DOHH2 (cell line): Measurements from ENCODE around the gene PCSK5.

Source experiments
- H3F3A ChIP-seq: fragments of 200-600 bp; sonication (generic), shearing (Covaris generic); 2 replicates; pipeline ENCODE4 v1.6.0; 2016; ENCODE audit warnings: antibody characterized with exemption, mild to moderate bottlenecking; ENCODE audit not compliant: control insufficient read depth, insufficient read depth
- H3K27ac ChIP-seq: fragments of 200-600 bp; sonication (generic); 2 replicates; pipeline ENCODE4 v1.5.1; 2014; ENCODE audit warnings: low read depth, mild to moderate bottlenecking, low read length, moderate library complexity
- H3K27me3 ChIP-seq: fragments of 200-600 bp; sonication (generic); 2 replicates; pipeline ENCODE4 v1.6.1; 2014; ENCODE audit warnings: mild to moderate bottlenecking, low read length, mixed read lengths; ENCODE audit not compliant: control insufficient read depth
- H3K36me3 ChIP-seq: fragments of 200-600 bp; sonication (generic); 2 replicates; pipeline ENCODE4 v1.6.1; 2014; ENCODE audit warnings: mild to moderate bottlenecking, low read length, moderate library complexity, mixed read lengths; ENCODE audit not compliant: control insufficient read depth
- H3K4me1 ChIP-seq: fragments of 200-600 bp; sonication (generic); 2 replicates; pipeline ENCODE4 v1.6.1; 2014; ENCODE audit warnings: mild to moderate bottlenecking, low read length, mixed read lengths; ENCODE audit not compliant: control insufficient read depth
- H3K4me2 ChIP-seq: fragments of 200-600 bp; sonication (generic); 2 replicates; pipeline ENCODE4 v1.6.0; 2014; ENCODE audit warnings: mild to moderate bottlenecking, low read length, moderate library complexity
- H3K4me3 ChIP-seq: fragments of 200-600 bp; sonication (generic); 2 replicates; pipeline ENCODE4 v1.5.1; 2014; ENCODE audit warnings: mild to moderate bottlenecking, low read length, mixed read lengths
- H3K79me2 ChIP-seq: fragments of 200-600 bp; sonication (generic); 2 replicates; pipeline ENCODE4 v1.6.1; 2014; ENCODE audit warnings: mild to moderate bottlenecking, low read length, mixed read lengths; ENCODE audit not compliant: control insufficient read depth
- H3K9me2 ChIP-seq: fragments of 200-600 bp; sonication (generic); replicated peaks from 2 replicates; pipeline ENCODE4 v1.6.1; 2014; ENCODE audit warnings: mild to moderate bottlenecking, low read length, mixed read lengths; ENCODE audit not compliant: control insufficient read depth
- H3K9me3 ChIP-seq: fragments of 200-600 bp; sonication (generic); 2 replicates; pipeline ENCODE4 v1.6.1; 2014; ENCODE audit warnings: antibody characterized with exemption, low read length, mixed read lengths; ENCODE audit not compliant: control insufficient read depth, insufficient read depth
- H4K20me1 ChIP-seq: fragments of 200-600 bp; sonication (generic); 2 replicates; pipeline ENCODE4 v1.6.0; 2014; ENCODE audit warnings: low read depth, mild to moderate bottlenecking, antibody characterized with exemption, low read length, moderate library complexity; ENCODE audit not compliant: control insufficient read depth, insufficient read depth
- CTCF ChIP-seq: fragments of 200-600 bp; sonication (generic); IDR thresholded peaks from one replicate; pipeline ENCODE4 v1.5.1; 2014; ENCODE audit warnings: antibody characterized with exemption, mild to moderate bottlenecking, low read depth, low read length; ENCODE audit not compliant: poor library complexity, severe bottlenecking
- EZH2phosphoT487 ChIP-seq: fragments of 200-600 bp; sonication (generic); IDR thresholded peaks from 2 replicates; pipeline ENCODE4 v1.6.1; 2017; ENCODE audit warnings: borderline replicate concordance, mild to moderate bottlenecking, antibody characterized with exemption, low read length, moderate library complexity, mixed read lengths

PCSK5 gene

GRCh38 chr9:76086539-76086938 is 196.1 kb downstream of the PCSK5 start:
- Histone ChIP-seq H3K36me3 (no peaks in the 10 kb centered on the region), H3K4me3 (no peak overlapping the region), H3F3A (no peaks in the 10 kb centered on the region), H3K27ac (no peak overlapping the region), H3K9me2 (no peaks in the 10 kb centered on the region), H3K79me2 (no peaks in the 10 kb centered on the region), H3K9me3 (no peaks in the 10 kb centered on the region), H3K4me1 (no peaks in the 10 kb centered on the region), H4K20me1 (no peaks in the 10 kb centered on the region), H3K27me3 (peaks cover 16% of the 10 kb centered on the region), H3K4me2 (no peak overlapping the region)
- TF ChIP-seq EZH2phosphoT487 (no peak), CTCF (no peak)

- Histone ChIP-seq H3K79me2 (no peaks in the 10 kb centered on the region), H3K36me3 (no peaks in the 10 kb centered on the region), H3K4me3 (no peak overlapping the region), H3K27me3 (peaks cover 16% of the 10 kb centered on the region), H3K9me3 (no peaks in the 10 kb centered on the region), H3K9me2 (no peaks in the 10 kb centered on the region), H4K20me1 (no peaks in the 10 kb centered on the region), H3K27ac (no peak overlapping the region), H3F3A (no peaks in the 10 kb centered on the region), H3K4me2 (no peak overlapping the region), H3K4me1 (no peaks in the 10 kb centered on the region)
- TF ChIP-seq EZH2phosphoT487, result peak; percentile 9; the same call in 1 of the 2 replicates
- TF ChIP-seq CTCF, result no peak
Measured at GRCh38 chr9:76087976-76088375, 197.5 kb downstream of the PCSK5 start.

GRCh38 chr9:76090330-76090729 is 199.9 kb downstream of the PCSK5 start:
- TF ChIP-seq CTCF (no peak), EZH2phosphoT487 (no peak)
- H3K9me2 ChIP-seq, result no peaks in the 10 kb centered on the region
- H3K79me2 ChIP-seq, result no peaks in the 10 kb centered on the region
- H3K4me3 ChIP-seq, result no peak overlapping the region
- H3K9me3 ChIP-seq, result no peaks in the 10 kb centered on the region
- H3K27me3 ChIP-seq, result peaks cover 16% of the 10 kb centered on the region
- H3F3A ChIP-seq, result no peaks in the 10 kb centered on the region
- H4K20me1 ChIP-seq, result no peaks in the 10 kb centered on the region
- H3K27ac ChIP-seq, result no peak overlapping the region
- no peaks in the 10 kb centered on the region for H3K36me3 ChIP-seq
- H3K4me1 ChIP-seq, result no peaks in the 10 kb centered on the region
- H3K4me2 ChIP-seq, result no peak overlapping the region

- TF ChIP-seq CTCF (no peak), EZH2phosphoT487 (no peak)
- Histone ChIP-seq H3K9me3 (no peaks in the 10 kb centered on the region), H3K79me2 (no peaks in the 10 kb centered on the region), H3K9me2 (no peaks in the 10 kb centered on the region), H3K4me3 (no peak overlapping the region), H3K4me1 (no peaks in the 10 kb centered on the region), H3K4me2 (no peak overlapping the region), H3K27ac (no peak overlapping the region), H4K20me1 (no peaks in the 10 kb centered on the region), H3K27me3 (peaks cover 16% of the 10 kb centered on the region), H3K36me3 (no peaks in the 10 kb centered on the region), H3F3A (no peaks in the 10 kb centered on the region)
Measured at GRCh38 chr9:76090909-76091308, 200.4 kb downstream of the PCSK5 start.
